Measurements from ENCODE around the gene RNFT2.

DNA sequence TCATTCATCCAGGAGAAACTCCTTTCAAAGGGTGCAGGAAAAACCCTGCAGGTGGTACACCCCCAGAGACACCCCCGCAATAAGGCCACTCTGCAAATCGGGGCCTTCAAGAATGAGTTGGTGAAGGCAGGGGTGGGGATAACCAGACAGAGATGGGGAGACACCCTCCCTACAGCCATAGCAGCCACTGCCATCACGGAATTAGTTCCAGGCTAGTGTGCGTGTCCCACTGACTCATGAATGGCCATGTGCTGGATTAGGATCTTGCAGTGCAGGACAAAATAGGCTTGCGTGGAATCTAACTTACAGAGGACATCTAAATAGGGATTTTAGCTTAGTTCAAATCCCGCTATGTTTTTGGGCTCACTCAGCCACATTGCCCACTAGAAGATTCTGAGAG is 38.0 kb upstream of the RNFT2 start:
- TF ChIP-seq, protein P1, sequence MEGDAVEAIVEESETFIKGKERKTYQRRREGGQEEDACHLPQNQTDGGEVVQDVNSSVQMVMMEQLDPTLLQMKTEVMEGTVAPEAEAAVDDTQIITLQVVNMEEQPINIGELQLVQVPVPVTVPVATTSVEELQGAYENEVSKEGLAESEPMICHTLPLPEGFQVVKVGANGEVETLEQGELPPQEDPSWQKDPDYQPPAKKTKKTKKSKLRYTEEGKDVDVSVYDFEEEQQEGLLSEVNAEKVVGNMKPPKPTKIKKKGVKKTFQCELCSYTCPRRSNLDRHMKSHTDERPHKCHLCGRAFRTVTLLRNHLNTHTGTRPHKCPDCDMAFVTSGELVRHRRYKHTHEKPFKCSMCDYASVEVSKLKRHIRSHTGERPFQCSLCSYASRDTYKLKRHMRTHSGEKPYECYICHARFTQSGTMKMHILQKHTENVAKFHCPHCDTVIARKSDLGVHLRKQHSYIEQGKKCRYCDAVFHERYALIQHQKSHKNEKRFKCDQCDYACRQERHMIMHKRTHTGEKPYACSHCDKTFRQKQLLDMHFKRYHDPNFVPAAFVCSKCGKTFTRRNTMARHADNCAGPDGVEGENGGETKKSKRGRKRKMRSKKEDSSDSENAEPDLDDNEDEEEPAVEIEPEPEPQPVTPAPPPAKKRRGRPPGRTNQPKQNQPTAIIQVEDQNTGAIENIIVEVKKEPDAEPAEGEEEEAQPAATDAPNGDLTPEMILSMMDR (conservative IDR thresholded peaks at IDR 0.05): no peak
- no peak for TF ChIP-seq EZH2 (IDR thresholded peaks at IDR 0.05; ENCODE audit: low read depth)
